OCI-LY1 (cell line): Measurements from ENCODE around the gene STAB1.

Experiments
- H2AFZ ChIP-seq: fragments of 200-600 bp; sonication (generic), shearing (Covaris generic); 2 replicates; pipeline ENCODE4 v1.6.0; 2014; ENCODE audit warnings: antibody characterized with exemption, mild to moderate bottlenecking, low read length
- H3F3A ChIP-seq: fragments of 200-600 bp; sonication (generic), shearing (Covaris generic); 2 replicates; pipeline ENCODE4 v1.6.0; 2014; ENCODE audit warnings: mild to moderate bottlenecking, antibody characterized with exemption, low read length, moderate library complexity; ENCODE audit not compliant: insufficient read depth
- H3K27ac ChIP-seq: fragments of 200-600 bp; sonication (generic); 2 replicates; pipeline ENCODE4 v1.5.1; 2014; ENCODE audit warnings: low read length, mixed run types, mild to moderate bottlenecking, low read depth; ENCODE audit not compliant: poor library complexity, severe bottlenecking
- H3K27me3 ChIP-seq: fragments of 200-600 bp; sonication (generic); 2 replicates; pipeline ENCODE4 v1.6.0; 2014; ENCODE audit warnings: antibody characterized with exemption, mild to moderate bottlenecking, low read length, moderate library complexity; ENCODE audit not compliant: insufficient read depth
- H3K36me3 ChIP-seq: fragments of 200-600 bp; sonication (generic); 2 replicates; pipeline ENCODE4 v1.6.1; 2014; ENCODE audit warnings: mild to moderate bottlenecking, antibody characterized with exemption, low read length, moderate library complexity, mixed read lengths; ENCODE audit not compliant: insufficient read depth
- H3K4me1 ChIP-seq: fragments of 200-600 bp; sonication (generic); 2 replicates; pipeline ENCODE4 v1.5.1; 2014; ENCODE audit warnings: mild to moderate bottlenecking, low read length, moderate library complexity; ENCODE audit not compliant: insufficient read depth, severe bottlenecking
- H3K4me2 ChIP-seq: fragments of 200-600 bp; sonication (generic), shearing (Covaris generic); 2 replicates; pipeline ENCODE4 v1.6.1; 2014; ENCODE audit warnings: low read length
- H3K4me3 ChIP-seq: fragments of 200-600 bp; sonication (generic); 2 replicates; pipeline ENCODE4 v1.5.1; 2014; ENCODE audit warnings: low read length, low read depth, mild to moderate bottlenecking, mixed read lengths; ENCODE audit not compliant: poor library complexity, severe bottlenecking
- H3K79me2 ChIP-seq: fragments of 200-600 bp; shearing (Covaris generic); 2 replicates; pipeline ENCODE4 v1.6.1; 2016; ENCODE audit warnings: mixed run types, low read length, mixed read lengths; ENCODE audit not compliant: insufficient read depth
- H3K9ac ChIP-seq: fragments of 200-600 bp; sonication (generic), shearing (Covaris generic); 2 replicates; pipeline ENCODE4 v1.6.1; 2014; ENCODE audit warnings: mild to moderate bottlenecking, low read length, mixed read lengths
- H3K9me2 ChIP-seq: fragments of 200-600 bp; sonication (generic), shearing (Covaris generic); 2 replicates; pipeline ENCODE4 v1.6.1; 2014; ENCODE audit warnings: low read depth, mild to moderate bottlenecking, low read length, mixed read lengths
- H3K9me3 ChIP-seq: fragments of 200-600 bp; shearing (Covaris generic); 2 replicates; pipeline ENCODE4 v1.6.1; 2014; ENCODE audit warnings: low read length, mixed read lengths
- H4K20me1 ChIP-seq: fragments of 200-600 bp; sonication (generic), shearing (Covaris generic); 2 replicates; pipeline ENCODE4 v1.6.0; 2016; ENCODE audit warnings: mild to moderate bottlenecking, low read length; ENCODE audit not compliant: insufficient read depth
- EZH2 ChIP-seq: fragments of 200-600 bp; sonication (generic), shearing (Covaris generic); IDR thresholded peaks from 2 replicates; pipeline ENCODE4 v1.8.0; 2017; ENCODE audit warnings: borderline replicate concordance, mixed run types, mild to moderate bottlenecking, antibody characterized with exemption, low read length, moderate library complexity, mixed read lengths
- TF ChIP-seq, protein P1 (sequence below): fragments of 200-600 bp; sonication (generic), shearing (Covaris generic); IDR thresholded peaks from 2 replicates; pipeline ENCODE4 v1.5.1; 2017; ENCODE audit warnings: mild to moderate bottlenecking, antibody characterized with exemption, low read length, moderate library complexity, mixed read lengths

Gene STAB1

DNA sequence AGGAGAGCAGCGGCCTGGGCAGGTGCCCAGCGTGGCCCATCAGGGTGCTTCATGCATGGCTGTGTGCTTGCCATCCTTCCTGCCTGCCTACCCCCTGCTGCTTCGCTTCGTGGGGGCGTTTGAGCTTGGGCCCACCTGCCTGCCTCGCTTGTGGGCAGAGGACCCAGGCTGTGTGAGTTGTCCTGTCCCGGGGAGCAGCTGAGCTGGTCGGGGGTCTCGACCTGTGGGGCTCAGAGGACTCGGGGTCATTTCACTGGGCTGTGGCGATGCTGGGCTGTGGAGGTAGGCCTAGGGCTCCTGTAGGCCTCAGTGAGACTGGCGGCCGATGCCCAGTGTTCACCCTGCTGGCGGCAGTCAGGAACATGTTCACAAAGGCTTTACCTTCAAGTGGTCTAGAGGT is 12.1 kb upstream of the STAB1 start:
- H3K27ac ChIP-seq = no peak overlapping the region
- H3K4me1 ChIP-seq = no peaks in the 10 kb centered on the region
- no peak overlapping the region for H3K4me3 ChIP-seq
- H3K36me3 ChIP-seq = peaks cover 68% of the 10 kb centered on the region; the same call in 1 of the 2 replicates
- no peak overlapping the region for H3K9ac ChIP-seq
- no peak for TF ChIP-seq EZH2
- TF ChIP-seq, protein P1, sequence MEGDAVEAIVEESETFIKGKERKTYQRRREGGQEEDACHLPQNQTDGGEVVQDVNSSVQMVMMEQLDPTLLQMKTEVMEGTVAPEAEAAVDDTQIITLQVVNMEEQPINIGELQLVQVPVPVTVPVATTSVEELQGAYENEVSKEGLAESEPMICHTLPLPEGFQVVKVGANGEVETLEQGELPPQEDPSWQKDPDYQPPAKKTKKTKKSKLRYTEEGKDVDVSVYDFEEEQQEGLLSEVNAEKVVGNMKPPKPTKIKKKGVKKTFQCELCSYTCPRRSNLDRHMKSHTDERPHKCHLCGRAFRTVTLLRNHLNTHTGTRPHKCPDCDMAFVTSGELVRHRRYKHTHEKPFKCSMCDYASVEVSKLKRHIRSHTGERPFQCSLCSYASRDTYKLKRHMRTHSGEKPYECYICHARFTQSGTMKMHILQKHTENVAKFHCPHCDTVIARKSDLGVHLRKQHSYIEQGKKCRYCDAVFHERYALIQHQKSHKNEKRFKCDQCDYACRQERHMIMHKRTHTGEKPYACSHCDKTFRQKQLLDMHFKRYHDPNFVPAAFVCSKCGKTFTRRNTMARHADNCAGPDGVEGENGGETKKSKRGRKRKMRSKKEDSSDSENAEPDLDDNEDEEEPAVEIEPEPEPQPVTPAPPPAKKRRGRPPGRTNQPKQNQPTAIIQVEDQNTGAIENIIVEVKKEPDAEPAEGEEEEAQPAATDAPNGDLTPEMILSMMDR = no peak
- H3K27me3 ChIP-seq = no peaks in the 10 kb centered on the region
- no peaks in the 10 kb centered on the region for H3K9me2 ChIP-seq
- H3K9me3 ChIP-seq = no peaks in the 10 kb centered on the region
- no peak overlapping the region for H2AFZ ChIP-seq
- no peak overlapping the region for H3K4me2 ChIP-seq
- no peaks in the 10 kb centered on the region for H3K79me2 ChIP-seq
- no peaks in the 10 kb centered on the region for H3F3A ChIP-seq
- no peaks in the 10 kb centered on the region for H4K20me1 ChIP-seq

DNA sequence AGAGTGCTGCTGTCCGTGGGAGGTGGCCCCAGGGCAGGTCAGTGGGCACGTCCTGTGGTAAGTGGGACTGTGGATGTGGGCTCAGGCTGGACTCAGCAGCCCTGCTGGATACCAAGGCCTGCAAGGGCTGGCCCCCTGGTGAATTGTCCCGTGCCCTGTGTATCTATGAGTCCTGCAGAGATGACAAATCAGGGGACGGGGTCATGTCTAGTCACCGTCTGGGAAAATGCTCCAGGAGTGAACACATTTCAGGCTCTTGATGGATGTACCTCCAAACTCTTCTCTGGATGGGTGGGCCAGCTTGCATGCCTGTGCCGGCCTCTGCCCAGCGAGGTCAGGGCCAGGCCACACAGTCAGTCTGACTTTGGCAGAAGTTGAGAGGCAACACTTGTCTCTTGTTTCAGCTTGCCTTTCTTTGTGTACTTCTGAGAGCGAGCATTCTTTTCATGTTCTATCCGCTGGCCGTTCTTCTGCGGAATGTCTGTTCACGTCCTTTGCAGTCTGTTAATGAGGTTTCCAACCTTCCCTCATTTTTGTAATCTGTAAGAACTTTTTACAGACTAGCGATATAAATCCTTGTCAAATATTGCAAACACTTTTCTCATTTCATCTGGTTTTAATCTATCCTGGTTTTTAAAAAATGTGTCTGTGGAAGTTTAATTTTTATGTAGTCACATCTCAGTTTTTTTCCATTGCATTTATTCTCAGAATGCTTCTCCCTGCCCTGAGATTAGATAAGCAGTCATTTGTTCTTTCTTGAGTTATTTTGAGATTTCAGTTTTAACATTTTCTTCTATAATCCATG is 11.4 kb upstream of the STAB1 start:
- H3K4me1 ChIP-seq = no peaks in the 10 kb centered on the region
- no peaks in the 10 kb centered on the region for H3K27me3 ChIP-seq
- H3K9ac ChIP-seq = no peak overlapping the region
- H3K36me3 ChIP-seq = peaks cover 65% of the 10 kb centered on the region; the same call in 1 of the 2 replicates
- no peaks in the 10 kb centered on the region for H4K20me1 ChIP-seq
- H3F3A ChIP-seq = no peaks in the 10 kb centered on the region
- H3K4me2 ChIP-seq = no peak overlapping the region
- no peaks in the 10 kb centered on the region for H3K79me2 ChIP-seq
- H3K9me3 ChIP-seq = no peaks in the 10 kb centered on the region
- TF ChIP-seq, protein P1 = no peak
- TF ChIP-seq EZH2 = no peak
- no peak overlapping the region for H2AFZ ChIP-seq
- H3K27ac ChIP-seq = no peak overlapping the region
- H3K9me2 ChIP-seq = no peaks in the 10 kb centered on the region
- H3K4me3 ChIP-seq = no peak overlapping the region

DNA sequence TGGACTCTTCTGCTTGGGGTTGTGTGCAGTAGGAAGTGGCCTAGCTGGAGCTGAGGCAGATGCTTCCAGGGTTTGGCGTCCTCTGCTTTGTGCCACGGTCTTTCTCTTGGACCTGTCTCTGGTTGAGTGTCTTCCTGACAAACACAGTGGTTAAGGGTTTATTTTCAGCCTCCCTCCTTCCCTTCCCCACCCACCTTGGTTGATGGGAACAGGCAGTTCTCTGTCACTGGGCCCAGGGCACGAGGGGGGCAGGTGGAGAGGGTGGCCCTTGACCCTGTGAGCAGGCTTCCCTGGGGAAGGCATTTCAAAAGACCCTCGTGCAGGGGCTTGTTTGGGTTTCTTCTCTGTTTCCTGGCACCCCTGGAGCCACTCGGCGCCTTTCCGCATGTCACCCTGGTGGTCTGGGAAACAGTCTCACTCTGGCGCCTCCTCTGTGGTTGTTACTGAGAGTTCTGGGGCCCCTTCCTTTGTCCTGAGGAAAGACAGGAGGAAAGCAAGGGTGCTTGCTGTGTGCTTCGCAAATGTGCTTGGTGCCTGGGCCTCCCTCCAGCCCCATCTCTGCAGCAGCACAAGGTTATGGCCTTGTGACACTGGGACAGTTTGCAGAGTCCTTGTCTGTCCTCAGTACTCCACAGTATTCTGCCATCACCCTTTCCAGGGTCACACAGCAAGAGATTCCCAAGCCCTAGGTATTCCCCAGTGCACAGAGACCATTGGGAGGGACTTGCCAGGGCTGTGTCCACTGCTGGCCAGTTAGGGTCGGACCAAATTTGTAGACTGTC is 10.3 kb upstream of the STAB1 start:
- H4K20me1 ChIP-seq = no peaks in the 10 kb centered on the region
- no peaks in the 10 kb centered on the region for H3K9me3 ChIP-seq
- no peak overlapping the region for H3K4me2 ChIP-seq
- H2AFZ ChIP-seq = no peak overlapping the region
- no peak for TF ChIP-seq EZH2
- TF ChIP-seq, protein P1 = no peak
- H3K9ac ChIP-seq = no peak overlapping the region
- no peaks in the 10 kb centered on the region for H3K79me2 ChIP-seq
- peaks cover 65% of the 10 kb centered on the region; the same call in 1 of the 2 replicates for H3K36me3 ChIP-seq
- H3K27me3 ChIP-seq = no peaks in the 10 kb centered on the region
- no peak overlapping the region for H3K4me3 ChIP-seq
- no peaks in the 10 kb centered on the region for H3F3A ChIP-seq
- H3K27ac ChIP-seq = no peak overlapping the region
- H3K4me1 ChIP-seq = no peaks in the 10 kb centered on the region
- no peaks in the 10 kb centered on the region for H3K9me2 ChIP-seq
